Measurements from ENCODE around the gene KLHL29. TPM values are rescaled to one million over a fixed set of nuclear protein-coding genes. Genes with fewer than 3 reads are reported as not detected.

The KLHL29 gene
- total and polyA plus RNA-seq, 4 donors, result 0.29 to 2.3 (median 0.68) TPM

DNA sequence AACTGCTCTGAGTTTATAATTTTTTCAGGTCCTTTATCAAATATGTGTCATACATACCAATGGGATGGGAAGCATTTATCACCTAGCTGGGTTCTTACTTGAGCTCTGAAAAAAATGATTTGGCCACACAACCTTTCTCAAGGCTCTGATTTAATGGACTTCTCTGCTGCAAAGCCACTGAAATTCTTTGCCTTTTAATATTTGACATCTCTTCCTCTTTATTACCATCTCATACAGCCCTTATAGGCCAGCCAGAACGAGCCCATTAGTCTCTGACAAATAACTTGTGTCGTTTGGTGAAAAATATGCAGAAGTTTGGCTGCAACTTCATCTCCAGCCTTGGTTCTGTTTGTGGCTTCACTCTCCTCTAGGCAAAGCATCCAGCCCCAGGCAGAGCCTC is 292.9 kb downstream of the KLHL29 start:
- Histone ChIP-seq H3K4me1 (ENCODE audit: control insufficient read depth in 4 of 4, insufficient read depth in 4 of 4, low read length in 3 of 4) (no peaks in the 10 kb centered on the region), H3K27me3 (ENCODE audit: control insufficient read depth in 4 of 4, insufficient read depth in 4 of 4, low read length in 3 of 4) (no peaks in the 10 kb centered on the region), H3K36me3 (ENCODE audit: control insufficient read depth in 4 of 4, insufficient read depth in 3 of 4, low read depth in 1 of 4, low read length in 3 of 4) (no peaks in the 10 kb centered on the region), H3K9ac (ENCODE audit: low read depth in 1 of 2, low read length in 2 of 2) (no peak overlapping the region), H3K4me3 (ENCODE audit: low read depth in 1 of 3, low read length in 3 of 3) (no peak overlapping the region), H3K9me3 (ENCODE audit: control insufficient read depth in 4 of 4, low read length in 3 of 4) (peaks cover 0 to 2% (median under 1%) of the 10 kb centered on the region in 4 donors), H3K27ac (ENCODE audit: low read depth in 1 of 2, low read length in 2 of 2) (no peak overlapping the region)
- no peak for DNase-seq (ENCODE audit: low spot score)
- TF ChIP-seq, protein P1, sequence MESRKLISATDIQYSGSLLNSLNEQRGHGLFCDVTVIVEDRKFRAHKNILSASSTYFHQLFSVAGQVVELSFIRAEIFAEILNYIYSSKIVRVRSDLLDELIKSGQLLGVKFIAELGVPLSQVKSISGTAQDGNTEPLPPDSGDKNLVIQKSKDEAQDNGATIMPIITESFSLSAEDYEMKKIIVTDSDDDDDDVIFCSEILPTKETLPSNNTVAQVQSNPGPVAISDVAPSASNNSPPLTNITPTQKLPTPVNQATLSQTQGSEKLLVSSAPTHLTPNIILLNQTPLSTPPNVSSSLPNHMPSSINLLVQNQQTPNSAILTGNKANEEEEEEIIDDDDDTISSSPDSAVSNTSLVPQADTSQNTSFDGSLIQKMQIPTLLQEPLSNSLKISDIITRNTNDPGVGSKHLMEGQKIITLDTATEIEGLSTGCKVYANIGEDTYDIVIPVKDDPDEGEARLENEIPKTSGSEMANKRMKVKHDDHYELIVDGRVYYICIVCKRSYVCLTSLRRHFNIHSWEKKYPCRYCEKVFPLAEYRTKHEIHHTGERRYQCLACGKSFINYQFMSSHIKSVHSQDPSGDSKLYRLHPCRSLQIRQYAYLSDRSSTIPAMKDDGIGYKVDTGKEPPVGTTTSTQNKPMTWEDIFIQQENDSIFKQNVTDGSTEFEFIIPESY (IDR thresholded peaks at IDR 0.05), result no peak
- no peak for TF ChIP-seq RXRA (IDR thresholded peaks at IDR 0.05)
- TF ChIP-seq RAD21 (IDR thresholded peaks at IDR 0.05), result no peak
- TF ChIP-seq, protein P2, sequence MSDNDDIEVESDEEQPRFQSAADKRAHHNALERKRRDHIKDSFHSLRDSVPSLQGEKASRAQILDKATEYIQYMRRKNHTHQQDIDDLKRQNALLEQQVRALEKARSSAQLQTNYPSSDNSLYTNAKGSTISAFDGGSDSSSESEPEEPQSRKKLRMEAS (IDR thresholded peaks at IDR 0.05), result no peak
- no peak for TF ChIP-seq FOXA1 (IDR thresholded peaks at IDR 0.05)
- TF ChIP-seq EGR1 (IDR thresholded peaks at IDR 0.05; ENCODE audit: low read depth in 2 of 2), result no peak
- TF ChIP-seq, protein P3, sequence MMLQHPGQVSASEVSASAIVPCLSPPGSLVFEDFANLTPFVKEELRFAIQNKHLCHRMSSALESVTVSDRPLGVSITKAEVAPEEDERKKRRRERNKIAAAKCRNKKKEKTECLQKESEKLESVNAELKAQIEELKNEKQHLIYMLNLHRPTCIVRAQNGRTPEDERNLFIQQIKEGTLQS (IDR thresholded peaks at IDR 0.05), result no peak
- TF ChIP-seq YY1 (IDR thresholded peaks at IDR 0.05), result no peak
- no peak for TF ChIP-seq REST (IDR thresholded peaks at IDR 0.05)
- TF ChIP-seq JUND (IDR thresholded peaks at IDR 0.05), result no peak
- TF ChIP-seq SP1 (IDR thresholded peaks at IDR 0.05), result no peak
- 79% methylated on average over 2 of the region's 2 CpGs for WGBS

GRCh38 chr2:23679044-23679443 is 294.1 kb downstream of the KLHL29 start:
- Histone ChIP-seq H3K4me1 (ENCODE audit: control insufficient read depth in 4 of 4, insufficient read depth in 4 of 4, low read length in 3 of 4) (no peaks in the 10 kb centered on the region), H3K4me3 (ENCODE audit: low read depth in 1 of 3, low read length in 3 of 3) (no peak overlapping the region), H3K27me3 (ENCODE audit: control insufficient read depth in 4 of 4, insufficient read depth in 4 of 4, low read length in 3 of 4) (no peaks in the 10 kb centered on the region), H3K36me3 (ENCODE audit: control insufficient read depth in 4 of 4, insufficient read depth in 3 of 4, low read depth in 1 of 4, low read length in 3 of 4) (no peaks in the 10 kb centered on the region), H3K27ac (ENCODE audit: low read depth in 1 of 2, low read length in 2 of 2) (no peak overlapping the region), H3K9ac (ENCODE audit: low read depth in 1 of 2, low read length in 2 of 2) (no peak overlapping the region), H3K9me3 (ENCODE audit: control insufficient read depth in 4 of 4, low read length in 3 of 4) (peaks cover 0 to 2% (median under 1%) of the 10 kb centered on the region in 4 donors)
- WGBS, result 85% methylated on average over 1 of the region's 1 CpG
- DNase-seq (ENCODE audit: low spot score), result no peak
- TF ChIP-seq CTCF (IDR thresholded peaks at IDR 0.05; ENCODE audit: low read depth, low read length, missing input control) (no peak), REST (IDR thresholded peaks at IDR 0.05) (no peak), EGR1 (IDR thresholded peaks at IDR 0.05; ENCODE audit: low read depth in 2 of 2) (no peak), SP1 (IDR thresholded peaks at IDR 0.05) (no peak), JUND (IDR thresholded peaks at IDR 0.05) (no peak), RAD21 (IDR thresholded peaks at IDR 0.05) (no peak), HNF4A (conservative IDR thresholded peaks at IDR 0.05) (no peak), FOXA2 (IDR thresholded peaks at IDR 0.05) (no peak), RXRA (IDR thresholded peaks at IDR 0.05) (no peak), NR2F2 (IDR thresholded peaks at IDR 0.05) (no peak), YY1 (IDR thresholded peaks at IDR 0.05) (no peak), HNF4G (IDR thresholded peaks at IDR 0.05) (no peak), FOXA1 (IDR thresholded peaks at IDR 0.05) (no peak)
- TF ChIP-seq, protein P2 (IDR thresholded peaks at IDR 0.05), result no peak
- TF ChIP-seq, protein P1 (IDR thresholded peaks at IDR 0.05), result no peak
- TF ChIP-seq, protein P3 (IDR thresholded peaks at IDR 0.05), result no peak

Measured in liver (tissue), 9 donors.